Stimulated activated CD4-positive, alpha-beta T cell treated with anti-CD3 and anti-CD28 coated beads, Interleukin-2, amount 100 ng/mL, for 4 hours (primary cell): ENCODE data around the gene ACR.
"Not testable (repeated sequence)": the region's sequence is repeated elsewhere in the genome, so short reads cannot be mapped to it uniquely, and the experiment has no call there.

ENCODE experiments used
- DNase-seq: peaks from one replicate; pipeline ENCODE4 v3.0.0-alpha.2; 2020; ENCODE audit warnings: low read depth

Gene ACR

DNA sequence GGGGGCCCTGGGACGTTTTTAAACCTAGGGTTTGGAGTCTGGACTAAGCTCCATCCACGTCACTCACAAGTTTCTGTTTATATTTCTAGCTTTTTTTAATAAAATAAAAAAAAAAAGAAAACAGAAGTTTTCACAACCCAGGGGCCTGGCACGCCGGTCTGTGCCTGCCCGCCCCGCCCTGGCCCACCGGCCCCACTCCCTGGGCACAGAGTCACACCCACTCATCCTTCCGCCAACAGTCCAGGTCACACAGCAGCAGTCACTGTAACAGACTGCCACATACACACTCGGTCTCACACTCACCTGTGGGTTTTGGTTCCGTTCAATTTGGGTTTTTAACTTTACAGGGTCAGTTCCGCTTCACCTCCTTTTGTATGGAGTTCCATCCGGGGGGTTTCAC lies 5.3 kb upstream of the ACR start:
- no peak for DNase-seq

DNA sequence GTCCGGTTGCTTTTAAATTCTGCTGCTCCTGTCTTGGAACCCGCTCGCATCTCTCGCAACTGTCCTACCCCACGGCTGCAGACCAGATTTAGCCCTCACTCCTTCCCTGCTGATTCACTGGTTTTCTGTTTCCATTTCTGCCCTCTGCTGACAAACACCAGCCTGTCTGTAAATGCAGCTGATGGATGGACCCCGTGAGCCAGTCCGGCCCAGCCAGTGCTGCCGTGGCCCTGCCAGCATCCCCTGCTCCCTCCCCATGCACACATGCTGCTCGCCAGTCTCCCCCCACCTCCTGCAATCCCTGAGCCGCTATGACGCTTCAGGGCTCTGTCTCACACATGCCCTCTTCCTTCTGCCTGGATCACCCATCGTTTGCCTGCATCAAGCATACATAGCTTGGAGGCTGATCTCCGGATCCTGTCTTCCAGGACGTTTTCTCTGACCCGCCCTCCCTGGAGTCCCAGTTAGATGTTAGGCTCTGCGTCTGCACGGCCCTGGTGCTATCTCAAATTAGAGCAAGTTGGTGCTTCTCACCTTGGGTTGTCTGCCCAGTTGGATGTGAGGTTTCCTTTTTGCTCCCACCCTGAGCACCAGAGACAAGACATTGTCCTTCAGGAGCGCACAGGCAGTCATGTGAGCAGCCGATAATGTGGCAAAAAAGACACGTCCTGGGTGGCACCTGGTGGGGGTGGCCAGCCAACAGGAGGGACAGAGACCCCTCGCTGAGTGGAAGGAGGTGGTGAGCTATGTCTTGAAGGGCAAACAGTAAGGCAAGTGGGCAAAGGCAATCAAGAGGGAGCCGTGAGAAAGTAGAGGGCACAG lies 4.3 kb upstream of the ACR start:
- no peak for DNase-seq

DNA sequence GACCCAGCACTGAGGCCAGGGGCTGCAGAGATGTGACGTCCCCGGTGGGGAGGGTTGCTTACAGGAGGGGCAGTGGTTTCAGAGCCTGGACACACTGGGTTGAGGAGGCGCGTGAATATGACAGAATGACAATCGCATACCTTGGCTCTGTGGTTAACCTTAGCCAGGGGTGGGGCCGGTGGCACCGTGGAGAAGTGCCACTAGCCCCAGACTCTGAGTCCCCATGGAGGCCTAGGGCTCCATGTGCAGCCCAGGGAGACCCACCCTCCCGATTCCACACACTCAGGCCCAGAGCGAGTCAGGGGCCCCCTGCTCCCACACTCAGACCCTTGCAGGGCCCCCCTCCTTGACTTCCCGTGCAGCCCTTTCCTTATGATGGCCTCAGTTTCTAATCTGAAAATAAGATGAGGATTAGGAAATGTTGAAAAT lies 3.6 kb upstream of the ACR start:
- DNase-seq, result no peak

DNA sequence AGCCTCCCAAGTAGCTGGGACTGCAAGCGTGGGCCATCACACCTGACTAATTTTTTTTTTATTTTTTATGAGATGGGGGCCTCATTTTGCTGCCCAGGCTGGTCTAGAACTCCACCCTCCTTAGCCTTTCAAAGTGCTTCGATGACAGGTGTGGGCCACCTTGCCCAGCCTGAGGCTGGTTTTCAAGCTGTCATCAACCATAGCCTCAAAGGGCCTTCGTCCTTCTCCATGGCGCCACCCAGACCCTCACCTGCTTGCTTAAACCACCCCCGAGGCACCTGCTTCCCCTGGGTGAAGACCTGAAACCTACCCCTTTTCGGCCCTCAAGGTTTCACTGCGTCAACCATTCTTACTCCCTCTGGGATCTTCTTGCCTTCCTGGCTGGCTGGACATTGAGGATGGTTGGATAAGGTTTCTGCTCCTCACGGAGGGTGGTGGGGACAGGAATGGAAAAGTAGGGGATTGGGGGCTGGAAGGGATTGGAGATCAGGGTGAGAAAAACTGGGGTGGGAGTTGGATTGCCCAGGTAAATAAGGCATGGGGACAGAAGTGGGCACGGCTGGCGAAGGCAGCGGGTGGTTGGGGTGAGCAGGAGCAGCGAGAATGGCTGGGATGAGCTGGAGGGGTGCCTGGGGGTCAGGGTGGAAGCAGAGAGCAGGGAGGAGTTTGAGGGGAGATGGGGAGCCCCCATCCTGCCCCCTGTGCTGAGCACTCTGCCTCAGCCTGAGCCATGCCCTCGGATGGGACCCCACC lies 2.8 kb upstream of the ACR start:
- no peak for DNase-seq

DNA sequence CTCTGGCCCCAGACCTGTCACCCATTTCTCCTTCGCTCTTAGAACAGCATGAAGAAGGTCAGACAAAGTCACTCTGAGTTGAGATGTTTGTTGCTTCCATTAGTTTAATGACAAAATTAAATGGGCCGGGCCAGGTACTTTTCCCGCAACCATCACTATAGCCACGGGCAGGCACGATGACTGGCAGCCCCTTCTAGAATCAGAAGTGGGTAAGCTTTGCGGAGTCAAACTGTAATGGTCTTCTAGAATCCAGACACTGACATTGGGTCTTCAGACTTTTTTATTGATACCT lies 2.3 kb upstream of the ACR start:
- DNase-seq, result no peak

DNA sequence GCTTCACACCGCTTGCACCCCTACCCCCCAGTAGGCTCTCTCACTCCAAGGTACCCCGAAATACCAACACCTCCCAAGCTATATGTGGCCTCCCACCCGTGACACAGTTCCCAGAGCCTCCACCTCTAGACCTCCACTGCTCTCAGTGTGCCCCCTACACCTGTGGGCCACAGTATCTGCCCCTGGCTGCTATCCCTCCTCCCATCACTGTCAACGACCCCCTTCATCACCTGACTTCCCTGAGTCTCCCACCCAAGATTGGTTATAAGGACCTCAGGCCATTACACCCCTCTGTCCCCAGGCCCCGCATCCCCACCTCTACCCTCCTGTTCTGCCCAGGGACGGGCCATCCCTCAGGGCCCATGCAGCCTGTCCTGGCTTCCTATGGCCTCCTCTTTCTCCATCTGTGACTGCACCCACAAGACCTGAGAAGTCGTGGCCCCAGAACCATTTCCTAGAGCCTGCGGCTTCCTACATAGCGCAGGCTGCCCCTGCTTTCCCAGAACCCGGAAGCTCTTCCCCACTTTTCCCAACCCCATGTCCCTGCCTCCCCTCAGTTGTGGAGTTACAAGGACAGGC lies 734 bp downstream of the ACR start:
- DNase-seq, result no peak

DNA sequence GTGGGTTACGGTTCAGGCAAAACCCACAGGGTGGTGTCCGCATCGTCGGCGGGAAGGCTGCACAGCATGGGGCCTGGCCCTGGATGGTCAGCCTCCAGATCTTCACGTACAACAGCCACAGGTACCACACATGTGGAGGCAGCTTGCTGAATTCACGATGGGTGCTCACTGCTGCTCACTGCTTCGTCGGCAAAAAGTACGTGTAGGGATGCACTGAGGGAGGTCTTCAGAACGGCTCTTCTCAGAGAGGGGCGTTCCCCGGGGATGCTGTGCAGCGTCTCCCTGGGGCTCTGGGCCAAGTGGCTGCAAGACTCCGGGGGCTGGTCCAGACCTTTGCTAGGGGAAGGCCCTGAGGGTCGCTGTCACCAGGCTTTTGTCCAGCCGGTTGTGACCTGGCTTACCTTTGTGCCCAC lies 1.3 kb downstream of the ACR start:
- no peak for DNase-seq

DNA sequence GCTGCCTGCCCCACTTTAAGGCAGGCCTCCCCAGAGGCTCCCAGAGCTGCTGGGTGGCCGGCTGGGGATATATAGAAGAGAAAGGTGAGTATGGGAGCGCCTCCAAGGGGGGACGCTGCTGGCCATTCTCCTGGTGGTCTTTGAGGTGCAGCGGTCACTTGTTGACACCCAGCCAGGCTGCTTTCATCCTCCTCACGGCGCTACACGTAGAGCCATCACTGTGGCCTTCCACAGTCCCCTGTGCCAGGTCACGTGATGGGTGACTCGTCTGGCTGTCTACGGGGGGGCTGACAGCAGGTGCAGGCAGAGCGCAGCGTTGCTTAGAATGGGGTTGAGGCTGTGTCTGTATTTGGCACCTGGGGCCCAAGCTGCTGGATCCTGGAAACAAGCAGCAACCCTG lies 1.9 kb downstream of the ACR start:
- DNase-seq, result no peak

DNA sequence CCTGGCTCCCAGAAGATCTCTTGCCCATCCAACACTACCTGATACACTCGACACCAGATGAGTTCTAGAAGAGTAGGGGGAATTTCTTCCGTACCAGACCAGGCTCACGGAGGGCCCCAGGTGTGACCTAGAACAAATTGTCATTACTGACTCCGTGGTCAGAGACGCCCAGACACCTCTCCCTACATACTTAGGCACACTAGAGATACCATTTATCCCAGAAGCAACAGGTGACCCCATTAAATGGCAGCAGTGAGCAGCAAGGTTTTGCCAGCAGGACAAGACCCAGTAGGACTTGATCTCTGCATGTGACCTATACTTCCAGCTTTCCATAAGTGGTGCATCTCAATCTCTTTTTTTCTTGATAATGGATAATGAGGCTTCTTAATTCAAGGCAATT lies 2.7 kb downstream of the ACR start:
- DNase-seq, result not testable (repeated sequence)

DNA sequence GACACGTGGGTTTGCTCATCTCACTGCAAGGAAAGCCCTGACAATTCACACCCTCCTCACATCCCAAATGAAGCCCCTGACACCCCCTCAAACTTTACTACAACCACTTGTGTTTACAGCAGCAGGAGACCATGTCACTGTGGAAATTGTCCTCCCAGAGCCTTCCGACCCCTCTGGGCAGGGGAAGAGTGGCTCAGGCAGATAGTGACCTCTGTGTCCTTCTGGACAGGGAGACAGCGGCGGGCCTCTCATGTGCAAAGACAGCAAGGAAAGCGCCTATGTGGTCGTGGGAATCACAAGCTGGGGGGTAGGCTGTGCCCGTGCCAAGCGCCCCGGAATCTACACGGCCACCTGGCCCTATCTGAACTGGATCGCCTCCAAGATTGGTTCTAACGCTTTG lies 6.4 kb downstream of the ACR start:
- DNase-seq, result not testable (repeated sequence)

DNA sequence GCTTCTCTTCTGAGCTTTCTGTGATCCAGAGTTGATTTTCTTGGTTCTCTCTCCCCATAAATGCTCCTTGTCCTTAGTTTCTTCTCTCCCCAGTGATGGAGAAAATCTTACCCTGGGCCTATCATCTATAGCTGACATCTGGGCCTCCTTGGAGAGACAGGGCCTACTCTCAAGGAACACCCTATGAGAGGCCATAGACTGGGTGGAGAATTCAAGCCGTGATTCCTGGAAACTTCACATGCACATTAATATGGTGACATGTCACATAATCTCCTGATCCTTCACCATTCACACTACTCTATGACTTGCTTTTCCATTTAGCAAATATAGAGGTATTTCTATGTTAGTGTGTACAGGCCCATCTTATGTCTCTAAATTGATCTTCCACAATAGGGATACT lies 9.5 kb downstream of the ACR start:
- DNase-seq, result not testable (repeated sequence)

DNA sequence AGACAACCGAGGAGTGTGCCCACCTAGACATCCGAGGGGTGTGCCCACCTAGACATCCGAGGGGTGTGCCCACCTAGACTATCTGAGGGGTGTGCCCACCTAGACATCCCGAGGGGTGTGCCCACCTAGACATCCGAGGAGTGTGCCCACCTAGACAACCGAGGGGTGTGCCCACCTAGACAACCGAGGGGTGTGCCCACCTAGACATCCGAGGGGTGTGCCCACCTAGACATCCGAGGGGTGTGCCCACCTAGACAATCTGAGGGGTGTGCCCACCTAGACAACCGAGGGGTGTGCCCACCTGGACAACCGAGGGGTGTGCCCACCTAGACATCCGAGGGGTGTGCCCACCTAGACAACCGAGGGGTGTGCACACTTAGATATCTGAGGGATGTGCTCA lies 10.6 kb downstream of the ACR start:
- not testable (repeated sequence) for DNase-seq

DNA sequence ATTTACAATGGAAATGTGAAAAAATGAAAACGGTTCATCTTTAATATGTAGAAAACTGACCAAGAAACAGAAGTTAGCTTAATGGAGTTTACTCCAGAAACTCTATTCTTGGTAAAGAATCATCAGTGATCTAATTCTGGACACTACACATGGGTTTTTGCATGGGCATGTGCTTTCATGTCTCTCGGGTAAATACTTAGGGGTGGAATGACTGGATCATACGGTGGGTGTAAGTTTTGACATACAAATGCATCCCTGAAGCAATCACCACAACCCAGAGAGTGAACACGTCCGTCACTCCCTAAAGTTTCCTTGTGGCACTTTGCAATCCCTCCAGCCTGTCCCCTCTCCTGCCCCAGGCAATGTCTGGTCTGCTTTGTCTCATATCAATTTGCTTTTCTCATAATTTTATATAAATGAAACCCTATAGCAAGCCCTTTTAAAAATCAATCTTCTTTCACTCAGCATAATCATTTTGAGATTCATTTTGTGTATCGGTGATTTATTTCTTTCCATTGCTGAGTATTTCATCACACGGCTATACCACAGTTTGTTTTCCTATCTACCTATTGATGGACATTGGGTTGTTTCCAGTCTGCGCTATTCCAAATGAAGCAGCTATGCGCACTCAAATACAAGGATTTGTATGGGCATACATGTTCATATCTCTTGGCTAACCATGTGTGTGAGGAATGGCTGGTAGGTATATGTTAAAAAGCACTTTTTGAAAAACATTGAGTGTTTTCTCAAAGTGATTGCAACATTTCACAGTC lies 11.5 kb downstream of the ACR start:
- not testable (repeated sequence) for DNase-seq

DNA sequence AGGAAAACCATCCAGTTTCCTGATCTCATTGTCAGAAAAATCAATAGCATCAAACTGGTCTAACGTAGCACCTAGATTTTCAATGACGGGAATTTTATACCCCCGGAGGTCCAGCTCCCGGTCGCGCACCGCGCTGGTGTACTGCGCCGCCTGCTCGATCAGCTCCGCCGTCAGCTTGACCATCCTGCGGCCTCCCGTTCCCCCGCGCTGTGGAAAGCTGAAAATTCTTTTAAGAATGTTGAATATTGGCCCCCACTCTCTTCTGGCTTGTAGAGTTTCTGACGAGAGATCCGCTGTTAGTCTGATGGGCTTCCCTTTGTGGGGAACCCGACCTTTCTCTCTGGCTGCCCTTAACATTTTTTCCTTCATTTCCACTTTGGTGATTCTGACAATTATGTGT lies 17.2 kb downstream of the ACR start:
- not testable (repeated sequence) for DNase-seq

DNA sequence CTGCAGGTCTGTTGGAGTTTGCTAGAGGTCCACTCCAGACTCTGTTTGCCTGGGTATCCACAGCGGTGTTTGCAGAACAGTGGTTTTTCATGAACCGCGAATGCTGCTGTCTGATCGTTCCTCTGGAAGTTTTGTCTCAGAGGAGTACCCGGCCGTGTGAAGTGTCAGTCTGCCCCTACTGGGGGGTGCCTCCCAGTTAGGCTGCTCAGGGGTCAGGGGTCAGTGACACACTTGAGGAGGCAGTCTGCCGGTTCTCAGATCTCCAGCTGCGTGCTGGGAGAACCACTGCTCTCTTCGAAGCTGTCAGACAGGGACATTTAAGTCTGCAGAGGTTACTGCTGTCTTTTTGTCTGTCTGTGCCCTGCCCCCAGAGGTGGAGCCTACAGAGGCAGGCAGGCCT lies 18.4 kb downstream of the ACR start:
- DNase-seq, result not testable (repeated sequence)

DNA sequence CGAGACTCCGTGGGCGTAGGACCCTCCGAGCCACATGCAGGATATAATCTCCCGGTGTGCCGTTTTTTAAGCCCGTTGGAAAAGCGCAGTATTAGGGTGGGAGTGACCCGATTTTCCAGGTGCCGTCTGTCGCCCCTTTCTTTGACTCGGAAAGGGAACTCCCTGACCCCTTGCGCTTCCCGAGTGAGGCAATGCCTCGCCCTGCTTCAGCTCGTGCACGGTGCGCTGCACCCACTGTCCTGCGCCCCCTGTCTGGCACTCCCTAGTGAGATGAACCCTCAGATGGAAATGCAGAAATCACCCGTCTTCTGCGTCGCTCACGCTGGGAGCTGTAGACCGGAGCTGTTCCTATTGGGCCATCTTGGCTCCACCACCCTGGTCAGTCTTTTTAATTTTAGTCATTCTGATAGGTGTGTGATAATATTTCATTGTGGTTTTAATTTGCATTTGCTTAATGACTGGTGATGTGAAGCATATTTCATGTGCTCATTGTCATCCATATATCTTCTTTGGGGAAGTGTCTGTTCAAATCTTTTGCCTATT lies 19.0 kb downstream of the ACR start:
- peak; percentile 51 for DNase-seq

DNA sequence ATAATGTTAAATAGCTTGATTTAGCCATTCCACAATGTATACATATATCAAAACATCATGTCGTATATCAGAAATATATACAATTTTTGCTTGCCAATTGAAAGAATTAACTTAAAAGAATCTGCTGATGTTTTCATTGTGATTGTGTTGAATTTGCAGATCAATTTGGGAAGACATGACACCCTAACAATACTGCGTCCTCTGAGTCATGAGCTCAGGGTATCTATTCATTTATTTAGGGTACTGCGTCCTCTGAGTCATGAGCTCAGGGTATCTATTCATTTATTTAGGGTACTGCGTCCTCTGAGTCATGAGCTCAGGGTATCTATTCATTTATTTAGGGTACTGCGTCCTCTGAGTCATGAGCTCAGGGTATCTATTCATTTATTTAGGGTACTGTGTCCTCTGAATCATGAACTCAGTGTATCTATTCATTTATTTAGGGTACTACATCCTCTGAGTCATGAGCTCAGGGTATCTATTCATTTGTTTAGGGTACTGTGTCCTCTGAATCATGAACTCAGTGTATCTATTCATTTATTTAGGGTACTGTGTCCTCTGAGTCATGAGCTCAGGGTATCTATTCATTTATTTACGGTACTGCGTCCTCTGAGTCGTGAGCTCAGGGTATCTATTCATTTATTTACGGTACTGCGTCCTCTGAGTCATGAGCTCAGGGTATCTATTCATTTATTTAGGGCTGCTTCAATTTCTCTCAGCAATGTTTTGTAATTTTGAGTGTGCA lies 21.8 kb downstream of the ACR start:
- not testable (repeated sequence) for DNase-seq

DNA sequence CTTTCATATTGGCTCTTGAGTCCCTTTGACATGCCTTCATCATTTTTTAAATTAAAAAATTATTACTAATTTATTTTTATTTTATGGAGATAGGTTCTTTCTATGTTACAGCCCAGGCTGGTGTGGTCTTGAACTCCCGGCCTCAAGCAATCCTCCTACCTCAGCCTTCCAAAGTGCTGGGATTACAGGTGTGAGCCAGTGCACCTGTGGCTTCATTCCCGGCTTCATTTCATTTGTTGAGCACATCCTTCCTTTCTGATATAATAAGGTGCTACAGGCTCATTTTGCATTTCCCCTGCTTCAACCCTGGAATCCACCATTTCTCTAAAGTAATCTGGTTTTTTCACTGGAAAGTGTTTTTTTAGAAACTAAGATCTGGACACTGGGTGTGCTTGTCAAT lies 23.8 kb downstream of the ACR start:
- not testable (repeated sequence) for DNase-seq

DNA sequence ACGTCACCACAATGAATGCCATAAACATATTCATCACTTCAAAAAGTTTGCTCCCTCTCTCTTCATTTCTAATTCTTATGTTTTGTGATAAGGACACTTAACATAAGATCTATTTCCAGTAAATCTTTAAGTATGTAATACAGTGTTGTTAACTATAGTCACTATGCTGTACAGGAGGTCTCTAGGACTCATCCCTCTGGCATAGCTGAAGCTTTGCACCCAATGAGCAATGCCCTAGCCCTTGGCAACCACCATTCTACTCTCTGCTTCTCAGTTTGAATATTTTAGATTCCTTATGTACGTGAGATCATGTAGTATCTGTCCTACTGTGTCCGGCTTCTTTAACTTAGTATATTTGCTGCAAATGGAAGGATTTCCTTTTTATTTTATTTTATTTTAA lies 26.3 kb downstream of the ACR start:
- DNase-seq, result not testable (repeated sequence)

DNA sequence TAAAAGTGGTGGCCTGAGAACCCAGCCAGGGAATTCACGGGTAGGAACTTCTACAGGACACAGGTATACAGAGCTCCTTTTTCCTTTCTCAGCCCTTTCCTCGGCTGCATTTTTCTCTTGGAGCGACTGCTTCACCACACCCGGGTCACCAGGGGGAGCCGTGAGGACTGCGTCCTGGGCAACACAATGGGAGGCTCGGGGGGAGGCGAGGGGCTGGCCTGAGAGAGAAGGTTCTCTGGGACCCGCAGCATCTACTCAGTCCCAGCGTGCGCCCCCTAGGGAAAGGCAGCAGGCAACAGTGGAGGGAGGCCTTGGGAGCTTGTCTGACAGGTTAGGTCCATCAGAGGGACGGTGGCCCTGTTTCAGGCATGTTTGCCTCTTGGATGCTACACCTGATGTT lies 37.1 kb downstream of the ACR start:
- DNase-seq, result not testable (repeated sequence)

DNA sequence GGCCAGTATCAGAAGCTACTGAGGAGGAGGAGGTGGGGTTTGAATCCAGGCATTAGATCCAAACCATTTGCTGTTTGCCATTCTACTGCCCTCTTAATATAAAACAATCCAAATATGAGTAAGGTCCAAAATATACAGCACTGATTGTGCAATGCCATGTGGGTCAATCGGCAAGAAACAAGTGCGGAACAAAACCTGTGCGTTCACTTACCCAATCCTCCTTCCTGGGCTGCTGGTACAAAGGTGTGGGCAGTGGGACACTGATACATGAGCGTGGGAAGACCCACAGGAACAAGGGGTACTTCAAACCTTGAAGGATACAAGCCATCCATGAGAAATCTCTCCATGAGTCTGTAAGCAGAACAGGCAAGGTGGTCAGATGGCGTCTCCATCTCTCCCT lies 39.6 kb downstream of the ACR start:
- DNase-seq, result not testable (repeated sequence)
